GM18858 (cell line): ENCODE measurements around the gene TMEM165.

Source experiments
- ATAC-seq: cut with Tn5 transposase; IDR thresholded peaks from one replicate; pipeline ENCODE4 v1.9.1; 2021; ENCODE audit not compliant: unreplicated experiment

Gene TMEM165

GRCh38 chr4:55447831-55448230, 52.1 kb downstream of the TMEM165 start:
- ATAC-seq, result no peak

- ATAC-seq, result no peak
These were observed 54.8 kb downstream of the TMEM165 start for GRCh38 chr4:55450566-55450965.

- ATAC-seq, result no peak
These were observed 62.4 kb downstream of the TMEM165 start for GRCh38 chr4:55458164-55458563.

- no peak for ATAC-seq
These were observed 62.9 kb downstream of the TMEM165 start for GRCh38 chr4:55458611-55459010.

DNA sequence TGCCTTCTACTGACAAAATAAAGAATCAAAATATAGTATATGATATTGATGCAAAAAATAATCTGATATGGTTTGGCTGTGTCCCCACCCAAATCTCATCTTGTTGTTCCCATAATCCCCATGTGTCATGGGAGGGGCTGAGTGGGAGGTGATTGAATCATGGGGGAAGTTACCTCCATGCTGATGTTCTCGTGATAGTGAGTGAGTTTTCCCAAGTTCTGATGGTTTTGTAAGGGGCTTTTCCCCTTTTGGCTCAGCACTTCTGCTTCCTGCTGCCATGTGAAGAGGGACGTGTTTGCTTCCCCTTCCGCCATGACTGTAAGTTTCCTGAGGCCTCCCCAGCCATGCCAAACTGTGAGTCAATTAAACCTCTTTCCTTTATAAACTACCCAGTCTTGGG, 70.2 kb downstream of the TMEM165 start:
- ATAC-seq, result no peak

DNA sequence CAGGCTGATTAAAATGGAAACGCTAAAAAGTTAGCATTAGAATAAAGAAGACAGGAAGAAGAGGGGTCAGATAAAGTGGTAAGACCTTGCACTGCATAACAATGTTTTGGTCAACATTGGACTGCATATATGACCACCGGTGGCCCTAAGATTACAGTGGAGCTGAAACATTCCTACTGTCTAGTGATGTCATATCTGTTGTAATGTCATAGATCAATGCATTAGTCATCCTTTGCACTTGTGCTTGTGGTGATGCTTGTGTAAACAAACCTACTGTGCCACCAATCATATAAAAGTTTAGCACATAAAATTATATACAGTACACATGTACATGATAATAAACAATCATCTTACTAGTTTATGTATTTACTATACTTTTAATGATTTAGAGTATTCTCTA, 73.0 kb downstream of the TMEM165 start:
- ATAC-seq, result no peak

- no peak for ATAC-seq
These were observed 74.2 kb downstream of the TMEM165 start for GRCh38 chr4:55469979-55470378.
